Anterior cingulate cortex (tissue), 58 donors: ENCODE results near the gene GMDS.

ENCODE experiments used
- DNase-seq, 58 donors: peaks; one replicate each; lab custom pipeline; 2025; lab: John Stamatoyannopoulos, UW

The GMDS gene

DNA sequence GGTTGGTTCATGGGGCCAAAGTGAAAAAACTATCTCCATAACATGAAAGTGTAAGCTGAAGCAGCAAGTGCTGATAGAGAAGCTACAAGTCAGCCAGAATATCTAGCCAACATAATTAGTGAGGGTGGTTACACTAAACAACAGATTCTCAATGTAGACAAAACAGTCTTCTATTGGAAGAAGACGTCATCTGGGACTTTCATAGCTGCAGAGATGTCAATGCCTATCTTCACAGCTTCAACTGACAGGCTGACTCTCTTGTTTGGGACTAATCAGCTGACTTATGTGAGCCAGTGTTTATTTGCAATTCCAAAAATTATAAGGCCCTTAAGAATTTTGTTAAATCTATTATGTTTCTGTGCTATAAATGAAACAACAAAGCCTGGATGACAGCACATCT lies 63.2 kb downstream of the GMDS start:
- peak in 1 of 58 donors; percentile 10 for DNase-seq

DNA sequence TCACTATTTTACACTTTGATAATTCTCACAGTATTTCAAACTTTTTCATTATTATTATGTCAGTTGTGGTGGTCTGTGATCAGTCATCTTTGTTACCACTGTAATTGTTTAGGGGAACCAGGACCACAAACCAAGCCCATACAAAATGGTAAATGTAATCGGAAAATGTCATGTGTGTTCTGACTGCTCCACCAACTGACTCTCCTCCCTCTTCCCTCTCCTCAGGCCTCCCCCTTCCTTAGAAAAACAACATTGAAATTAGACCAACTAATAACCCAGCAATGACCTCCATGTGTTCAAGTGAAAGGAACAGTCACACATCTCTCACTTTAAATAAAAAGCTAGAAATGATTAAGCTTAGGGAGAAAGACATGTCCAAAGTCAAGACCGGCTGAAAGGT lies 63.8 kb downstream of the GMDS start:
- no peak for DNase-seq

GRCh38 chr6:2179950-2180349 lies 65.5 kb downstream of the GMDS start:
- DNase-seq: no peak

DNA sequence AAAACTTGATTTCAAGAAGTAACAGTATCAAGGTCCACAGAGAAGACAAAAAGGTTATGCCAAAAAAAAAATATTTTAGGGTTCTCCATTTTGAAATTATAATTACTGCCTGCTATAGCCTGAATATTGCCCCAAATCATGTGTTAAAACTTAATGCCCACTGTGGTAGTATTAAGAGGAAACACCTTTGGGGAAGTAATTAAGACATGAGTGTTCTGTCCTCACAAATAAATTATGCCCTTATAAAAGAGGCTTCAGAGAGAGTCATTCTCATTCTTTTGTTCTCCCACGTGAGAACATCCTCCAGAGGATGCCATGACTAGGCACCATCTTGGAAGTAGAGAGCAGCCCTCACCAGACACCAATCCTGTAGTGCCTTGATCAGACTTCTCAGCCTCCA lies 66.2 kb downstream of the GMDS start:
- DNase-seq: no peak

- no peak for DNase-seq
These were observed 67.3 kb downstream of the GMDS start for GRCh38 chr6:2178125-2178524.

DNA sequence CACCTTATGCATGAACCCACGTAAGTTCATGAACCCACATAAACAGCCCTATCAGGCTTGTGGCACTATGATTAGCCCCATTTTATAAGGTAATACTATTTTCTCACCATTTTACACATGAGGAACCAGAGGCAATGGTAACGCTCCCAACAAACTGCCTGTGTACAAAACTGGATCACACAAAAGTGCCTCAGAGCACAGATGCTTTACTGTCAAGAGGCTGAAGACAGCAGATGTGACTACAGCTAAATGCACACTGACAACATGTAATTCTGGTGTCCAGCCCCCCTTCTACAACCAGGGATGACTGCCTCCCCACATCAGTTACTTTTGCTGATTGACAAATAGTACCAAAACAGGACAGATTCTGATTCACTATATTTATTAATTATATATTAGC lies 69.6 kb downstream of the GMDS start:
- no peak for DNase-seq

DNA sequence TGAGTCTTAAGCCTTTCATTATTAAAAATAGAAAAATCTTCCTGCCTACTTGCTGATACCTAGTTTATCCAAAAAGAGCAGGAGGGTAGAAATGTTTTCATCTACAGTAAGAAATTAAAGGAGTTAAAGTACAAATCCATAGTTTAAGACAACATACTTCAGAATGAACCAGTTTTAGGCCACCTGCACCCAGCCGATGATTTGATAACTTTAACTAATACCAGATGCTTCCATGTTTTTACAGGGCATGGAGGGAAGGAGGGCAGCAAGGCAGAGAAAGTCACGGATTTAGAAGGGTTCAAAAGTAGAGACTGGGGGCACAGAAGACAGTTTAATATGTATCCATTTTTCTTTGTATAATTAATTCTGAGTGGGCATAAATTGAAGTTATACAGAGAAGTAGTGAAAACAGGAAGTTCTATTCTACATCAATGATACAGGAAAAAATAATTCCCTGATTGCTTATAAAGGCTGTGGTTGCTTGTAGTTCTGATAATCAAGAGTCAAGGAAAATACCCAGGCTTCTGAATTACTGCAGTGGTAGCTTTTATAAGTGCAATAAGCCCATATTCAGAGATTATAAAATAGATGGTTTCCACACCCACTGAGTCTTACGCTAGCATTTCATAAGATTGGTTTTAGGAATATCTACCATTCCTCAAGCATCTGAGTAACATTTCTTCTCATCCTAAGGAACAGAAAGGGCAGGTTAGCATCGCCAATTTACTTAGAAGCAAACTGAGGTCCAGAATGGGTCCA lies 72.0 kb downstream of the GMDS start:
- no peak for DNase-seq

DNA sequence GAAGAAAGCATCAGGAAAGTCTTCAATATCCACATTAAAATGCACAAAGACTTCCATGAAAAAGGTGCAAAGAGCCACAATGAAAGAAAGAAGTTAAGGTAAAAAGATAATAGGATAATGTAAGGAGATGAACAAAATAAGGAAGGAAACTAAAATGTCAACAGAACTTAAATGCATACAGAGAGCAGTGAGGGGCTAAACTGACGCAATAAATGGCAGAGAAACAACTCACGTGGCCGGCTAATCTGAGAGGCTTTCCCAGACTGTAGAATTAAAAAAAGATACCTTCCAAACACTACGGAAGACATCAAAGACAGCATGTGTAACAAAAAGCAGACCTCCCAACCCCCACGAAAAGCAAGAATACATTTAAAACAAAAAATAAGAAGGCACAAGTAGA lies 73.7 kb downstream of the GMDS start:
- DNase-seq: no peak

- no peak for DNase-seq
These were observed 76.9 kb downstream of the GMDS start for GRCh38 chr6:2168480-2168879.

DNA sequence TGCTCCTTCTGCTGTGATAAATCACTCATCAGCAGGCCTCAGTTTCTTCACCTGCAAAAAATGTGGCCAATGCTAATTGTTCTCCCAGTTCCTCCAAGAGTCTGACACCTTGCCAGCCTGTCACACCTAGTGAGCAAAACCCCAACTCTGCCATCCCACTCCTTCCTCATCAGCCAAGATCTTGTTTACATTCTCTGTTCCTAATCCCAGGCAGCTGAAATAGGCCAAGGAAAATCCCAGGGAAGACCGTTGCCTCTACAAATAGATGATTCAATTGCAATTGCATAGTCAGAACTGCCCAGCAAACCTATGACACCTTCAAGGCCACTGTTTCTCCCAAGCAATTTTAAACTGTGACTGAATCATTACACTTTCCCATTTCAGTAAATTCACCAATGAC lies 78.7 kb downstream of the GMDS start:
- no peak for DNase-seq

- peak in 4 of 58 donors; percentile 1 to 4 (median 2) for DNase-seq
These were observed 80.1 kb downstream of the GMDS start for GRCh38 chr6:2165286-2165685.

GRCh38 chr6:2164481-2164880 lies 80.9 kb downstream of the GMDS start:
- no peak for DNase-seq

GRCh38 chr6:2162079-2162445 lies 83.3 kb downstream of the GMDS start:
- DNase-seq: no peak

GRCh38 chr6:2158596-2159271 lies 86.7 kb downstream of the GMDS start:
- no peak for DNase-seq

- DNase-seq: no peak
These were observed 87.8 kb downstream of the GMDS start for GRCh38 chr6:2157441-2158127.

DNA sequence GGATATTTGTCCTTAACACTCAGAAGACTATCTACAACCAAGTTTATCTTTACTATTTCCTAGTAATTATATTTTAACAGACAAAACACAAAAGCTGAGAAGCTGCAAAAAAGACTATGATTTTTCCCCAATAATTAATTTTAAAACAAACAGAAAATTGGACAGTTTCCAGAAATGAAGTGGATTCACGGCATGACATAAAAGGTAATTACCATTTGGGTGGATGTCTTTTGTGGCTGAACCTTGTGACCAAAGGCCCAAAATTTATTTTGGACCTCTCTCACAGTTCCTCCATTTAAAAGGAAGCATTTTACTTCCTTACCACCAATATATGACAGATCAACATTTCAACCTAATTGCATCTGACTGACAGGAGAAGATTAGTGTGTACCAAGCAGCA lies 90.2 kb downstream of the GMDS start:
- no peak for DNase-seq

DNA sequence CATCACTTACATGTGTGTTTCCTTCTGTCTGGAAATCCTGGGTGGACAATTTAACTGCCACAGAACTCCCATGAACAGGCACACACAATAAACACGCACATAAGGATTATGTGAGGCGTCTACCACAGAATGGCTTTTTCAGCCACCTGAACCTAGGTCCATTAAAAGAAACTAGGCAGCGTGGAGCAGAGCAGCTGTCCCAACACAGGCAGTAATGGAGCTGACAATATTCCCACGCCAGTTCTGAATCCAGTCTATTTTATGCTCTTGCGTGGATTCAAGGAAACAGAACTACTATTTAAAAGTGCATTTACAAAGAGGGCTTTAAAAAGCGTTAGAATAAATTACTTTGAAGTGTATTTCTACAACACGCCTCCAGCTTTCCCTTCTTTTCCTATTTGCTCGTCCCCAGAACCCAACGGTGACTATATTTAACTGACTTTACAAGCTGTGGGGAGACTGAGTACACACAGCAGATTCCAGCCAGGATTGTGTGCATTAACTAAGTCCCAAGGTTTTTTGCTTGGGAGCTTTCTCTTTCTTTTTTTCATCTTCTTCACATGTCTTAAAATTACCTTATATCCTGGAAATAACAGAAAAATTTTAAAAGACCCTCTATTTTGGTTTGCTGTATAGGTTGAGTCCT lies 95.9 kb downstream of the GMDS start:
- peak in 1 of 58 donors; percentile 11 for DNase-seq

GRCh38 chr6:2148748-2149147 lies 96.7 kb downstream of the GMDS start:
- no peak for DNase-seq

DNA sequence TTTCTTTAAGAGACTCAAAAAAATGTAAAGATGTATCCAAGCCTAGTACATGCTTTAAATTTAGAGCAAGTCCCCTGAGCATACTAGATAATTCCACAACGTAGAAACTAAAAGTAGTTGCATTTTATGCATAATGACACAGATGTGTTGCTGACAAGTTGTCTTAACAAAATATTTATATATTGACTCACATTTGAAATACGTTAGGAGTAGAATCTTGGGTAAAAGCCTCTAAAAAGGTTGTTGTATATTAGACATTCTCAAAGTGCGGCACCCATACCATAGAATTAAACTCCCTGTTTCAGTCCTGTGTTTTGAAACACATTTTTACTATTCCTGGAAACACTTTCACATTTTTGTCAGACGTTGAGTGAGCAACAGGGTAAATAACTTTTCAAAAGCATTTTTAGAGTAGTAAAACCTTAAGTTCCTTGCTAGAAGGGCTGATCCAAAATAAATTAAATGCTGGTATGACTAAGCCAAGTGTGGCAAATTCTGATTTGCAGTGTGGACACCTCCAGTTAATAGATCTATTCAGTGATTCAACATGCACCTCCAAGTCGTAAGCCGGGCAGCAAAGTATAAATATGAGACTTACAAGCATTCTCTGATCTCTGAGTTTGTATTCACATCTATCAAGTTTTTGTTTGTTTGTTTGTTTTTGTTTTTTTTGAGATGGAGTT lies 97.5 kb downstream of the GMDS start:
- no peak for DNase-seq

DNA sequence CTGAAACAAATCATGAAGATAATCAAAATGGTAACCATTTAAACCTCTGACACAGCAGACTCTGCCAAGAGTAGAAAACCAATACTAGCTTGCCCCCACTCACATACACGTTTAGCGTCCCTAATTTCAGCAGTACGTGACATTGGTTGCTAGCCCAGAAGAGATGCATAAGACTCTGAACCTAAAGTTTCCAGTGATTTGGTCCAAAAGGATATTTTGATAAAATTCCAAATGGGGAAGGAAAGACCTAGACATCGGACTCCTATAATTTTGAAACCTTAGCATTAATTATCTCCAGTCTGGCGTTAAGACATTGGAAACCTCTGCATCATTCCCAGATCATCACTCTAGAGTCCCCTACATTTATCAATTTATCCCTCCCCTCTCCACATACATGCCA lies 98.1 kb downstream of the GMDS start:
- no peak for DNase-seq

DNA sequence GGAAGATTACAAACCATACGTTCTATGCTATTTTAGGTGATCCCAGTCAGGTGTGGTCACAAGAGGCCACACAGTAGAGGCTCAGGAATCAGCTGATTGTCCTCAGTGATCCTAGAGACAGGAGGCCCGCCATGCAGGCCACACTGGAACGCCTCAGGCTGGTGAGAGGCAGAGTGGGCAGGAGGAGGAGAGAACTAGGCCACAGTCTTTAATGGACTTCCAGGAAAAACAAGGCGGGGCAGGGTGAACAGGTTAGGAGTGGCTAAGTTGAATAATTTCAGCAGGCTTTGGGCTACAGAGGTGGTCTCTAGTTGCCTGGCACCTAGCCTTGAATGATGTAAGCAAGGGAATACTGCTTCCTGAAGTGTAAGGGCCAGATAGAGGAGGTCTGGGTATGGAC lies 101.2 kb downstream of the GMDS start:
- DNase-seq: no peak
